Measurements from ENCODE around the gene SLC35B2.
A peak's percentile ranks its signal among the peaks of the same experiment; 100 is the strongest.

Gene SLC35B2

DNA sequence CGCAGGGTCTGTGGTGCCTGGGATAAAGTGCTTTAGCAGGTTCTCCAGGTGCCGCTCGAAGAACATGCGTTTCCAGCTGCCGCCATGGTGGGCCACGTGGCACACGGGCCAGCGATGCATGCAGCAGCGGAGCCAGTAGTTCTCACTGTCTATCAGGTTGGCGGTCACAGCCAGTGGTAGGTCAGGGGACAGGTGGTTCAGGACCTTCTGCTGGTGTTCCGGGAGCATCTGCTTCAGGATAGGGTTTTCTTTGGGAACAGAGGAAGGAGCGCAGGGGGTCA is 28.9 kb upstream of the SLC35B2 start:
- DNase-seq: no peak

DNA sequence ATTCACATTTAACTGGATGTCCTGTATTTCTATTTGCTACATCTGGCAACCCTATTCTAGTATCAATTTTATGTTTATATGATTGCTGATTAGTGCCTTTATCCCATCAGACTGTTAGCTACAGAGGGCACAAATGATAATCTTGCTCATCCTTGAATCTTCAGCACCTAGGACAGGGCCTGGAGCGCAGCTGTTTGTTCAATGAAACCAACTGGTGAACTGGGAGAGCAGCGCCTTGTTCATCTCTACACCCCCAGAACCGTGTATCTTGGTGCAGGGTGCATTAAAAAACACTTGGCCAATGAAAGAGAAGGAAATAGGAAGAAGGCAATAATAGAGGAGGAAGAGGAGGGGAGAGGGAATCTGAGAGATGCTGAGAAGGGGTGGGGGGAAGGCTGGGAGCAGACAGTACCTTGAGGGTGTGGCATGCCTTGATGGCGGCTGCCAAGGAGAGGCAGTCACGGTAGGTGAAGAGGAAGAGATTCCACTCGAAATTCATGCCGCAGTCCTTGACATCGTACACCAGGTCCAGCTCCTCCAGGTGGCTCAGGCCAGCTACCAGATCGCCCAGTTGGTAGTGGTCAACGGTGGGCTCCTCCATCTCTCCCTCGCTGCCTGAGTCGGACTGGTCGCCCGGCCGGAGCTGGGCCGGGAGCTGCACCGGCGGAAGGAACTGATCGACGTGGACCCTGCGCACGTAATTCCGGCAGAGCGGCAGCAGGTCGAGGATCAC is 28.4 kb upstream of the SLC35B2 start:
- DNase-seq: no peak

DNA sequence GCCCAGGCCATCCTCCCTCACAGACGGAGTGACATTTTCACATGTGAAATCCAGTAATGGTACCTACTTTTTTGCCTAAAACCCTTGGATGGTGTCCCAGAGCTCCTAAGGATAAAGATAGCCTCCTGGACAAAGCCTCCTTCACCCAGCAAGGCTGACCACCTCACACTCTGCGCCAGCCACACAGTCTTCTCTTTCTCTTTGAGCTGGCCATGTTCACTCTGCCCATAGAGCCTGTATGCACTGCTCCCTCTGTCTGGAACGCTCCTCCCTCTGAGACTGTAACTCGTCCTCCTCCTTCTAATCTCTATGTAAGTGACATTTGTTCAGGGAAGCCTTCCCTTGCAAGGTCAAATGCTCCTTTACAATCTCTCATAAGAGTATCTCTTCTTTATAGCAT is 27.5 kb upstream of the SLC35B2 start:
- DNase-seq: peak in 1 of 14 donors; percentile 78

DNA sequence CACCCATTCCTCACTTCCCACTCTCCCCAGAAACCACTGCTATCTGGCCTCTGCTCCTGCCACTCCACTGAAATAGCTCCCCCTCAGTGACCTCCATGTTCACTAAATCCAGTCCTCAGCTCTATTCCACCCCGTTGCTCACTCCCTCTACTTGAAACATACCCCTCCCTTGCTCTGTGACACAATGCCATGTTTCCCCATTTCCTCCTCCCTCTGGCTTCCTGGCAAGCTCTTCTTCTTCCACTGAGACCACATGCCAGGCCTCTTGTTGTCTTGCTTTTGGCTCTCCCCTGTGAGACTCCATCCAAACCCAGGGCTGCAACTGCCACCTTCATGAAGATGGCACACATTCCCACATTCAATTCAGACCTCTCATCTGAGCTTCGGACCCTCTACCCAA is 26.8 kb upstream of the SLC35B2 start:
- peak in 7 of 14 donors; percentile 9 to 98 (median 32) for DNase-seq

DNA sequence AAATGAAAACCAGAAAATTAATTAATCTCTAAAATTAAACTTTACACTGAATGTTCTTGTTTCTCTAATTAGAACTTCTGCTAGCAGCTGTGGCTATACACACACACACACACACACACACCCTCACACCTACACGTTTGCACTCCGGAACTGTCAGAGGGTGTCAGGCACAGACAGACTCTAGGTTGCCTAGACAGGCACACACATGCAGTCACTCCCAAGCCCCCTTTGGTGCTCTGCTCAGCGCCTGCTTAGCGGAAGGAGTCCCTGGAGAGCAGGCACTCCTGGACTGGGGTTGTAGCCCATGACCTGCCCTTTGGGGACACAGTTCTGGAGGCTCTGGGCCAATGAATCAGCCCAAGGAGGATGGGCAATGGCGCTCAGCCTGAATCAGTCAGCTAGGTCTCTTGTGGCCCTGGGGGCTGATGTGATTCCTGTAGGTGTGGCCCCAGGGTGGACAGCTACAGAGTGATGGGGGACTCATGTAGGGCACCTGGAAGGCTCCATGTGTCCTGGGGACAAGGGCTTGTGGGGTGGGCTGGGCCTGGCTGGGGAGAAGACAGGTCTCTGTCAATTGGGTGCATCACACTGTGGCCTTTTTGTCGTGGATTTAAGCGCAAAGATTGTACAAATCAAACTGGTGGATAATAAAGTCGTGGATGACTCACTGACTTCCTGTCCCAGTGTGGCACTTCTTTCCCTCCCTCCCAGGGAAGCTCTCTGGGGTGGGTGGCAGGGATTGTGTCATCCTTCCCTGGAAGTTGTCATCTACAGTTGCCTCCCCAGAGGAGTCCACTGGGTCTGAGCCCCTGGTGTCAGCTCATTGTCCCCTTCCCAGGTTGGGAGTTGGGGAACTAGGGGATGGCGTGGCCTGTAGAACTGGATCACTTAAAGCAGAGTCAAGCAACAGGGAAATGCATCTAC is 21.7 kb upstream of the SLC35B2 start:
- DNase-seq: no peak

DNA sequence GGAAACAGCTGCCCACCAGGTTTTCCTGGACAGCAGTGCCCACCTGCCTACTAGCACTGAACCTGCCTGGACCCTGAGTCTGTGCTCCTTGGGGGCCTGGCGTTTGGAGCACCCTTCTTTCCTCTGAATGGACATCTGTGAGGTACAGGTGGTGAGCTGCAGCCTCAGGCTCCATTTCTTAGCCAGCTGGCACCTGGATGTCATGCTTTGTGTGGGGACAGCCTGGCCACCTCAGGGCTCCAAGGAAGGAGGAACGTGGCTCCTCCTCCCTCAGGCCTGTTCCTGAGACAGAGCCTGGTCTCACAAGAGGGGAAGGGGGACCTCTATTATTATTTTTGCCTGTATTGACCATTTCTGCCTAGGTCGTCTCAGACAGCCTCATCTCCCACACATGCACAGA is 21.0 kb upstream of the SLC35B2 start:
- DNase-seq: peak in 2 of 14 donors; percentile 27 to 94

DNA sequence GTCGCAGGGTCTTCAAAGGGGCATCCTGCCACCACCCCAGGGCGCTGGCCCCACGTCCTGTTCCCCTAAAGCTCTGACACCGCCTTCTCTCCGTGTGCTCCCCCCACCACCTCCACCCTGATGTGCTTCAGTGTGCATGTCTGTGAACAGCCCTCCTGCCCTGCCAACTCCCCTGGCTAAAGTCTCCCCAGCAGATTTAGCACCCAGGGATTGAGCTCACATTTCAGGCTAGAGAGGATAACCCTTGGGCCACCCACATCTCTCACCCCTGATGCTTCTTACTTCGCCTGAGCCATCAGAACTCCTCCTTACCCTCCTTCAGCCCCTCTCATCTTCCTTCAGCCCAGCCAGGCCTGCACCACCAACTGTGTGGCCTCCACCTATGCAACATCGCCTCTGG is 20.4 kb upstream of the SLC35B2 start:
- no peak for DNase-seq

DNA sequence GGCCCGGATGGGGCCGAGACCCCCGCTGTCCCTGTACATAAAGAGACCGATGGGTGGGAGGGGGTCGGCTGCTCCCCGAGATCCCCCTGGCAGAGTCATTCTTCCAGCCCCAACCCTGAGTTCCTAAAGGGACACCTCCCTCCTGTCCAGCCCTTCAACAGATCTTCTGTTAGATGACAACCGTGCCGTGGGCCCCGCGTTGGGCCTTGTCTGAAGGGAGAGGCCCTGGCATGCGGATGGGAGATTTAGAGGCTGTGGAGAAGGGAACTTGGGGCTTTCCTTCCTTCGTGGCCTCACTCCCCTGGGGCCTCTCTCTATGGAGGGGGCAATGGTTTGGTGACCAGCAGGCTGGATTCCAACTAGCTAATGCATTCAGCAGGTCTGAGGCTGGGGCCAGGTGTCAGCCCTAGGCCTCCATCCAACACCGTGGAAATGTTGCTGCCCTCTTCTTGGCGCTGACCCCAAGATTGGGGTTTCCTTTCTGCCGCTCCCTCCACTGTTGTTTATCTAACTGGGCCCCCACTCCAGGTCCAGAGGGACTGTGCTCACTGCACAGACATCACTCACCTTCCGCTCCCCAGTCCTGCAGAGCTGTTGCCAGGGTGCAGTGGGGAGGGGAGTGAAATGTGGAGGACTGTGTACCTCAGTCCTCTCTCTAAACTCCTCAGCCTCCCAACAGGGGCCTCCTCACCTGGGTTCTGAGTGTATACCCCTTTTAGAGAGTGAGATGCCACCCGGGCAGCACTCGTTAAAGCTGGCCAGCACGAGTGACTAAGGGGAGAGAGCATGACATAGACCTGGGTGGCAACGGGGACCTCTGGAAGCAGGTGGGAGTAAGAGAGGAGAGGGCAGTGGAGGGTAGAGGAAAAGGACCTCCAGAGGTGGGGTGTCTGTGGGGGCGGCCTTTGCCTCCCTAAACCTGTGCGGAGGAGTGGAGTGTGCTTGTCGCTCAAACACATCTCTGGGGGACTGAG is 19.6 kb upstream of the SLC35B2 start:
- peak in 1 of 14 donors; percentile 90 for DNase-seq

DNA sequence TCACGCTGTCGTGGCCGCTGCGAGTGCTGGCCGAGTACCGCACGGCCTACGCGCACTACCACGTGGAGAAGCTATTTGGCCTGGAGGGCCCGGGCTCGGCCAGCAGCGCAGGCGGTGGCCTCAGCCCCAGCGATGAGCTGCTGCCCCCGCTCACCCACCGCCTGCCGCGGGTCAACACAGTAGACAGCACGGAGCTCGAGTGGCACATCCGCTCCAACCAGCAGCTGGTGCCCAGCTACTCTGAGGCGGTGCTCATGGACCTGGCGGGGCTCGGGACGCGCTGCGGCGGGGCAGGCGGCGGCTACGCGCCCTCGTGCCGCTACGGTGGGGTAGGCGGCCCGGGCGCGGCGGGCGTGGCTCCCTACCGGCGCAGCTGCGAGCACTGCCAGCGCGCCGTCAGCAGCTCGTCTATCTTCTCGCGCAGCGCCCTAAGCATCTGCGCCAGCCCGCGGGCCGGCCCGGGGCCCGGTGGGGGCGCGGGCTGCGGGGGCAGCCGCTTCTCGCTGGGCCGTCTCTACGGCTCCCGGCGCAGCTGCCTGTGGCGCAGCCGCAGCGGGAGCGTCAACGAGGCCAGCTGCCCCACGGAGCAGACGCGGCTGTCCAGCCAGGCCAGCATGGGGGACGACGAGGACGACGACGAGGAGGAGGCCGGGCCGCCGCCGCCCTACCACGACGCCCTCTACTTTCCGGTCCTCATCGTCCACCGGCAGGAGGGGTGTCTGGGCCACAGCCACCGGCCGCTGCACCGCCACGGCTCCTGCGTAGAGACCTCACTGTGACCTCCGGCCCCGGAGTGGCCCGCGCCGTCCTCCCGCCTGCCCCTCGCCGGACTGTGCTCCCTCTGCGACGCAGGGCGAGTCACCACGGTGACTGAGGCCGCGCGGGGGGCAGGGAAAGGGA is 18.7 kb upstream of the SLC35B2 start:
- no peak for DNase-seq

DNA sequence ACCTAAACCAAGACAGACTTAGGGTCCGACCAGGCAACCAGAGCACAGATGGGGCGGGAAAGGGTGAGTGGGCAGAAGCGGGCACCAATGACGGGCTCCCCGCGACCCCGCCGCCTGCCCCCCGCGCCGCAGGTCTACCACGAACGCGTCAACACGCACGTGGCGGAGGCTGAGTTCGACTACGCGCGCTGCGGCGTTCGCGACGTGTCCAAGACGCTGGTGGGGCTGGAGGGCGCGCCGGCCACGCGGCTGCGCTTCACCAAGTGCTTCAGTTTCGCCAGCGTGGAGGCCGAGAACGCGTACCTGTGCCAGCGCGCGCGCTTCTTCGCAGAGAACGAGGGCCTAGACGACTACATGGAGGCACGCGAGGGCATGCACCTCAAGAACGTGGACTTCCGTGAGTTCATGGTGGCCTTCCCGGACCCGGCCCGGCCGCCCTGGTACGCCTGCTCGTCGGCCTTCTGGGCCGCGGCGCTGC is 18.0 kb upstream of the SLC35B2 start:
- DNase-seq: no peak

DNA sequence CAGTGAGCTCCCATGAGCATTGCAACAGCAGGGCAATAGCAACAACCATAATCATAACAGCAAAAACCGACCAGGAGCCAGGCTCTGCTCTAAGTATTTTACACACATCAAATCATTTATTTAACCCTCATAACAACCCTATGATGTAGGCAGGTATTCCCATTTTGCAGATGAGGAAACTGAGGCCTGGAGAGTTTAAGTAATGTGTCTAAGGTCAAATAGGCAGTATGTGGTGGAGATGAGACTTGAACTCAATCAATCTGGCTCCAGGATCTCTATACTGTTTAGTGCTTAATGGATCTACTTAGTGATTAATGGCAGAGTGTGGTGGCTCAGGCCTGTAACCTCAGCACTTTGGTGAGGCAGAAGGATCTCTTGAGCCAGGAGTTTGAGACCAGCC is 16.3 kb upstream of the SLC35B2 start:
- DNase-seq: no peak

DNA sequence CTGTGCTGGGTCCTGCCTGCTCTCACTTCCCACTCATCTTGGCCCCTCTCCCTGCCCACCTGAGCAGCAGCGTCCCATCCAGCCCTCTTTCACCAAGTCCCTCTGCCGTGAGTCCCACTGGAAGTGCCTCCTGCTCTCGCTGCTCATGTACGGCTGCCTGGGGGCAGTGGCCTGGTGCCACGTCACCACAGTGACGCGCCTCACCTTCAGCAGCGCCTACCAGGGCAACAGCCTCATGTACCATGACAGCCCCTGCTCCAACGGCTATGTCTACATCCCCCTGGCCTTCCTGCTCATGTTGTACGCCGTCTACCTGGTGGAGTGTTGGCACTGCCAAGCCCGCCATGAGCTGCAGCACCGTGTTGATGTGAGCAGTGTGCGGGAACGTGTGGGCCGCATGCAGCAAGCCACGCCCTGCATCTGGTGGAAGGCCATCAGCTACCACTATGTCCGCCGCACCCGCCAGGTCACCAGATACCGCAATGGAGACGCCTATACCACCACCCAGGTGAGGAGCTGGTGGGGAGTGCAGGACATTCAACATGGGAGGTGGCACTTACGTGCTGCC is 15.8 kb upstream of the SLC35B2 start:
- peak in 1 of 14 donors; percentile 71 for DNase-seq

DNA sequence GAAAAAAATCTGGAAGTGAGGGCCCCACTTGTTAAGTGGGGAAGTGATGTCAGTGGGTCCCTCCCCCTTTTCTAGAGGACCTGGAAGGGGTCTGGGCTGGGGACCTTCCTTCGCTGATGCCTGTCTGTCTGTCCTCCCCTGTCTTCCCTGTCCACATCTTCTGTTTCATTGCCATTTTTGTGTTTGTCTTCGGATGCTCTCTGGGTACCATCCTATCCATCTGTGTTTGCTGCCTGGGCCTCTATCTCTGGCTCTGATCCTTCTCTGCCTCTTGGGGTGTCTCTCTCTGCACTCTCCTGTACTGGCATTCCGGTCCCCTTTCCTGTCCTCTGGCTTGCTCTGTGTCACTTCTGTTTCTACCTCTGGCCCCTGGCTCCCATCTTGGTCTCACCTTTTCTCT is 15.2 kb upstream of the SLC35B2 start:
- DNase-seq: peak in 1 of 14 donors; percentile 70

DNA sequence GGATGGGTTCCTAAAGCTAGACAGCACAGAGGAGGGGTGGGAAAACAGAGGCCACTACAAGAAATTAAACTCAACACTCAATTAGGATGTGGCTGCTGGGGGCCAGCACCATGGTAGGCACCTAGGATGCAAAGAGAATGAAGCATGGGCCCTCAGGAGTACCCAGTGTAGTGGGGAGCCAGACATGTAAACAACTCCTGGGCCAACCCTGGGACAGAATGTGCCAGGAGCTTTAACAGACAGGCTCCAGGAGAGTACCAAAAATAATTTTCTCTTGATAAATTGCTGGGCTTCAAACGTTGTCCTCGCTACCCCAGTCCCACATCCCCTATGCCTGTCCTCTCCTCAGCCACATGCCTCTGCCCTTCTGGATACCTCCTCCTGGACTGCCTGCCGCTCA is 14.6 kb upstream of the SLC35B2 start:
- peak in 1 of 14 donors; percentile 81 for DNase-seq

DNA sequence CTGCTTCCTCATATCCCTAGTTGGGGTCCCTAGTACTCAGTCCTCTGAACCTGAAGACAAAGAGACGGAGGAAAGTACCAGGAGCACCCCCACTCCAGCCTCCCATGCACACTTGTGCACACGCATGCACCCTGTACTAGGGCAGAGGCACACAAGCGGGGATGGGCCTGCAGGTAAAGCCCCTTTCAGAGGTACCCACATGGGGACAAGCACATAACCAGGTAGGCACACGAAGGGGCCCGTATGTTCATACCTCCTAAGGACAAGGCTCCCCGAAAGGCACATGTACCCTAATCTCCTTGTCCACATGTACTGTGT is 14.0 kb upstream of the SLC35B2 start:
- no peak for DNase-seq

DNA sequence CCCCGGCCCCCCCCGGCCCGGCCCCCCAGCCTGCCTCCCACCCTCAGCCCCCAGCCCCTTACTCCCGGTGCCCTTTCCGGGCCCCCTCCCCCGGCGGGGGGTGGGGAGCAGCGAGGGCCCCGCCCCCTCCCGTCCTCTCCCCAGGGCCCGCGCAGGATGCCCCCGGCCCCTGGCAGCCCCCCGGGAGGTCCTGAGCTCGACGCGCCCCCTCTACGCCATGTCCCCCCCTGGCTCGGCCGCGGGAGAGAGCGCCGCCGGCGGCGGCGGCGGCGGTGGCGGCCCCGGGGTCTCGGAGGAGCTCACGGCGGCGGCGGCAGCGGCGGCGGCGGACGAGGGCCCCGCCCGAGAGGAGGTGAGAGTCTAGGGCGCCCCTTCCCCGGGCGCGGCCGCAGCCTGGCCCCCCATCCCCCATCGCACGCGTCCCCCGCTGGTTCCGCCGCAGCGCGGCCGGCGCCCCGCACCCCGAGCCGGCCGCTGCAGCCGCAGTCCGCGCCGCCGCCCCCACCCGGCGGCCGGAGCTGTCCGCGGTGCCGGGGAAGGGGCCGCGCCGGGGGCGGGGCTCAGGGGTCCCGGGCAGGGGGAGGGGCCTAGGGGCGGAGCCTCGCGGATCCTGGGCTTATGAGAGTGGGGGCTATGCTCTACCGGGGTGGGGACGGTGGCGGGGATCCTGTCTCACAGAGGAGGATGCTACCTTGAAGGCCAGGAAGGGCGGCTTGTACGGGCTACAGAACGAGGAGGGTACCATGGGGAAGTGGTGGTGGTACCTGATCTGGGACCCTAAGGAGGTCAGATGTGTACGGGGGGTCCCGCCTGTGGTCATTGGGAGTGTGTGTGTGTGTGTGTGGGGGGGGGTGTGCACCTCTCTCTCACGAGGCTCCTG is 13.4 kb upstream of the SLC35B2 start:
- peak in 1 of 14 donors; percentile 30 for DNase-seq

DNA sequence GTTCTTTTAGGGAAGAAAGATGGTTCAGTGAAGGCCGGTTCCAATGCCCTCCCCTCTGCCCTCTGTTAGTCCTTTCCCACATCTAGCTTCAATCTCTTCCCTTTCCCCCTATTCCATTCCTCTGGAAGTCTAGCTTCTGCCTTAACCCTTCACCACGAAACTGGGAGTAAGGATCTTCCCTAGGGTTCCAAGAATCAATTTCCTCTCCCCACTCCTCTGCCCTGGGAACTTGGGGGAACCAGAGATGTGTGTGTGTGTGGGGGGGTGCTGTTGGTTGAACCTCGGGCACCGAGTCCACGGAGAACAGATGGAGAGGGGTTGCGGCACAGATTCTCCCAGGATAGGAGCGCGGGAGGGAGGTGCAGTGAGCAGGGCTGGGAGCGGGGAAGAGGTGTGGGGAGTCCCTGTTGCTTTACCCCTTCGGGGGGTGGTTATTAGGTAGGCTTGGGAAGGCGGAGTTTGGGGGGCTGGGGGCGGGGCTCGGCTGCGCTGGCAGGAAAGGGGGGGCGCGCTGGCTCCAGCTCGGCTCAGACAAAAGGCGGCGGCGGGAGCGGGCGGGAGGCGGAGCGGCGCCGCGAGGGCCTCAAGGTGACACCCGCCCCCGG is 12.7 kb upstream of the SLC35B2 start, which contains the start of gene TMEM151B:
TSS of gene TMEM151B (plus strand) at position 530 of the 605 bp plus-strand sequence. CDS start 293 bp downstream, outside the sequence.
- peak in 2 of 14 donors; percentile 16 to 86 for DNase-seq

DNA sequence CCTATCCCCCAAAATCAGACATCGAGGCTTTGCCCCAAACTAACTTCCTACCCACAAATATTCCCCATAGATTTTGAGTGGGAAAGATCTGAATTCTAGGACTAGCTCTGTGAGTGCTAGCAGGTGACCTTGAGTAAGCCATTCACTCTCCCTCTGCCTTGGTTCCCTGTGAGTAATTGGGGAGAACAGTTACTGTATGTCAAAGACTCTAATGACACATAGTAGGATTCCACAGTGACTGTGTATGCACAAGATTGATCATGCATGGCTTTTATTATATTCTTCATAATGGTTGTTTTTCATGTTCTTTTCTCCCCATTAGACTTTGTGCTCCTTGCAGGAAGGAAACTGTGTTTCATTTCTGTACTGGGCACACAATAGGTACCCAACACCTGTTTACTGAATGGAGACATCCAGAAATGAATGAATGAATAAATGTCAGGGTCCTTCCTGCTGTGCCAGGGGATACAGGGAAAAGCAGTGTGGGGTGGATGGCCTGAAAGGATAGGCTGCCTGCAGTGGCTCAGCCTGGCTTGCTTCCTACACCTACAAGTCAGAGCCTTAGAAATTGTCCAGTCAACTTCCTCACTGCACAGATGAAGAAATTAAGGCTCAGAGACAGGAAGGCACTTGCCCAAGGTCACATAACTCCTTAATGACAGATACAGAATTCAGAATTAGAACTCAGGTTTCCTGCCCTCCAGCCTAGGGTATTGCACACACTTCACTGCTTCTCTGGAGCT is 12.0 kb upstream of the SLC35B2 start:
- no peak for DNase-seq
